IMR-90 (cell line): ENCODE data around the gene COPS2.

Experiments
- BHLHE40 ChIP-seq: fragments of 150-350 bp; IDR thresholded peaks from 2 replicates; pipeline ENCODE4 v1.6.1; 2016; ENCODE audit warnings: mild to moderate bottlenecking, low read depth, low read length
- CEBPB ChIP-seq: IDR thresholded peaks from 2 replicates; pipeline ENCODE4 v1.6.1; 2012; ENCODE audit warnings: low read depth, low read length, improper control_type of control experiment
- CTCF ChIP-seq: conservative IDR thresholded peaks from 2 replicates; pipeline ENCODE4 v1.5.1; 2012; ENCODE audit warnings: mild to moderate bottlenecking, low read depth, low read length, improper control_type of control experiment
- POLR2A ChIP-seq: IDR thresholded peaks from 2 replicates; pipeline ENCODE4 v1.6.1; 2012; ENCODE audit warnings: mild to moderate bottlenecking, low read depth, low read length
- RCOR1 ChIP-seq: IDR thresholded peaks from 2 replicates; pipeline ENCODE4 v1.6.1; 2012; ENCODE audit warnings: mild to moderate bottlenecking, low read length, improper control_type of control experiment; ENCODE audit not compliant: insufficient replicate concordance
- SMC3 ChIP-seq: fragments of 150-350 bp; IDR thresholded peaks from 2 replicates; pipeline ENCODE4 v1.6.1; 2016; ENCODE audit warnings: low read depth, mild to moderate bottlenecking, antibody characterized with exemption, low read length, moderate library complexity

DNA sequence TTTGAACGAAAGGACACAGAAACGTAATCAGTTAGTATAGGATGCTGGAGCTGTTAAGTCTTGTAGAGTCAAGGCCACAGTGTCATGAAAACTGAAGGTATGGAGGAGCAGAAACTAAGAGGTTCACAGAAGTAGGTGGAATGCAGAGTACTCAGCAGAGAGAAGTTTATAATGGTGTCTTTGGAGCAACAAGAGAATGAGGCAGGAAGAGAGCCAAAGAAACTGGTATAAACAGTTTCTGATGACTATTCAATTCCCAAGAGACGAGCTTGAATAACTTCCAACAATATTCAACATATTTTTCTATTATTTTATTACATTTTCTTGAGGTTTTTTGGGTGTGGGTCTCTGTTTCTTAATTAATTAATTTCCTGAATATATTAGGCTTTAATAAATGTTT lies 44.3 kb upstream of the COPS2 start:
- no peak for TF ChIP-seq CTCF
- no peak for TF ChIP-seq RCOR1
- TF ChIP-seq SMC3, result no peak
- no peak for TF ChIP-seq BHLHE40
- TF ChIP-seq CEBPB, result no peak
- TF ChIP-seq POLR2A, result no peak
